Mesodermal cell (in vitro differentiated cells): ENCODE measurements around the gene ZMIZ1.

Source experiments
- H3K27ac ChIP-seq: 2 replicates; pipeline ENCODE4 v1.7.0; 2013; ENCODE audit warnings: mild to moderate bottlenecking, low read depth, low read length, moderate library complexity; ENCODE audit not compliant: severe bottlenecking
- H3K36me3 ChIP-seq: 2 replicates; pipeline ENCODE4 v1.7.1; 2013; ENCODE audit warnings: mild to moderate bottlenecking, low read length, moderate library complexity; ENCODE audit not compliant: control insufficient read depth, insufficient read depth
- H3K4me1 ChIP-seq: one replicate; pipeline ENCODE4 v1.7.1; 2013; ENCODE audit warnings: mild to moderate bottlenecking, low read length; ENCODE audit not compliant: insufficient read depth, control insufficient read depth, poor library complexity, severe bottlenecking
- H3K4me3 ChIP-seq: 2 replicates; pipeline ENCODE4 v1.7.0; 2013; ENCODE audit warnings: low read length, control low read depth, mild to moderate bottlenecking; ENCODE audit not compliant: insufficient read depth, poor library complexity, severe bottlenecking; ENCODE audit errors: extremely low read depth
- H3K9me3 ChIP-seq: 2 replicates; pipeline ENCODE4 v1.7.1; 2013; ENCODE audit warnings: mild to moderate bottlenecking, low read length, moderate library complexity; ENCODE audit not compliant: control insufficient read depth
- WGBS, 2 experiments: methylation state at CpG; one replicate each; pipeline ENCODE4 v1.1.5; 2013; ENCODE audit warnings: missing lambda C conversion rate in 2 of 2; ENCODE audit not compliant: insufficient coverage in 2 of 2; 5-methylcytosine and 5-hydroxymethylcytosine counted together

ZMIZ1 gene

DNA sequence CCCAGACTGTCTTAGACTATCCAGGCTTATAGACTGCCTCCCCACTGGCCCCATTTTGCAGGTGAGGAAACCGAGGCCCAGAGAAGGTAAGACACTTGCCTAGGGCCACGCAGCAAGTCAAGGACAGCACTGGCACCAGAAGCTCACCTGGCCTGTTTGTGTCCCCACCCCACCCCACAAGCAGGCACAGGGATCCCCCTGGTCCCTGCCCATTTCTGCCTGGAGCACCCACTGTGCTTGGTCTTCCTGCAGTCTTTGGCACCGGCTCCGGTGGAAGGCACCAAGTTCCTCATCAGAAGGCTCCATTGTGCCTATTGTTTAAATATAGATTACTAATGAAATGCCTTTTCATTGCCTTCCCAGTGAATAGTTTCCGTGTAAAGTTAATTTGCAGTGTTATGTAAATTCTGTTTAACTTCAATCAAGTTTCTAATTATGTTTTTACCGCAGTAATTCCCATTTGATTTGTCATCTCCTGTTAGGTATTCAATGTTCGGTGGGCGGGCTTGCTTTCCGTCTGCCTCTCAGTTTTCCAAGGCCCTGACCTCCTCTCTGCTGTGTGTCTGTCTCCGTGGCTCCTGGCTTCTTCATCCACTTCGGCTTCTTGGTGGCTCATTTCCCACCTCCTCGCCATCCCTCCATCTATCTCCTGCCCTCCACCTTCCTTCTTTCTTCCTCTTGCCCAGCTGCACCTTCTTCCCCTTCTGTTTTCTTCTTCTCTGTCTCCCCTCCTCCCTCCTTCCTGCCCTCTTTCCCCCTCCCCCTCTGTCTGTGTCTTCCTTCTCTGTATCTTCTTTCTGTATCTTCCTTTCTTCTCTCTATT, 75.8 kb downstream of the ZMIZ1 start:
- H3K9me3 ChIP-seq: no peaks in the 10 kb centered on the region
- no peak overlapping the region for H3K27ac ChIP-seq
- WGBS, 2 experiments: 83 to 84% methylated on average over 5 to 9 of the region's 12 CpGs
- no peak overlapping the region for H3K4me3 ChIP-seq
- peaks cover 81% of the 10 kb centered on the region for H3K36me3 ChIP-seq
- H3K4me1 ChIP-seq: peaks cover 65% of the 10 kb centered on the region

DNA sequence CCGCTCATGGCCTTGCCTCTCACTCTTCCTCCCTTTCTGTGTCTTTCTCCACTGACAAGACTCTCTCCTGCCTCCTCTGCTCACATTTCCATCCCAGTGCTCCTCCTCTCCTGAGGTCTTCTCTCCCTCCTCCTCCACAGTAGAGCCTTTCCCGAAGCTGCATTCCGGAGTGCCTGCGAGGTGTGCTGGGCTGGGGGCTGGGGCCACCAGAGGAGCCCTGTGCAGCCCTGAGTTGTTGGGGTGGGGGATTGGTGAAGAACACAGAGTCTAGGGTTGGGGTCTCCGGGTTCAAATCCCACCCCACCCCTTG, 76.4 kb downstream of the ZMIZ1 start:
- Histone ChIP-seq H3K36me3 (peaks cover 76% of the 10 kb centered on the region), H3K4me3 (no peak overlapping the region), H3K27ac (peak overlapping the region; percentile 29), H3K9me3 (no peaks in the 10 kb centered on the region), H3K4me1 (peaks cover 65% of the 10 kb centered on the region)
- 95 to 100% methylated on average over 1 of the region's 5 CpGs for WGBS, 2 experiments

DNA sequence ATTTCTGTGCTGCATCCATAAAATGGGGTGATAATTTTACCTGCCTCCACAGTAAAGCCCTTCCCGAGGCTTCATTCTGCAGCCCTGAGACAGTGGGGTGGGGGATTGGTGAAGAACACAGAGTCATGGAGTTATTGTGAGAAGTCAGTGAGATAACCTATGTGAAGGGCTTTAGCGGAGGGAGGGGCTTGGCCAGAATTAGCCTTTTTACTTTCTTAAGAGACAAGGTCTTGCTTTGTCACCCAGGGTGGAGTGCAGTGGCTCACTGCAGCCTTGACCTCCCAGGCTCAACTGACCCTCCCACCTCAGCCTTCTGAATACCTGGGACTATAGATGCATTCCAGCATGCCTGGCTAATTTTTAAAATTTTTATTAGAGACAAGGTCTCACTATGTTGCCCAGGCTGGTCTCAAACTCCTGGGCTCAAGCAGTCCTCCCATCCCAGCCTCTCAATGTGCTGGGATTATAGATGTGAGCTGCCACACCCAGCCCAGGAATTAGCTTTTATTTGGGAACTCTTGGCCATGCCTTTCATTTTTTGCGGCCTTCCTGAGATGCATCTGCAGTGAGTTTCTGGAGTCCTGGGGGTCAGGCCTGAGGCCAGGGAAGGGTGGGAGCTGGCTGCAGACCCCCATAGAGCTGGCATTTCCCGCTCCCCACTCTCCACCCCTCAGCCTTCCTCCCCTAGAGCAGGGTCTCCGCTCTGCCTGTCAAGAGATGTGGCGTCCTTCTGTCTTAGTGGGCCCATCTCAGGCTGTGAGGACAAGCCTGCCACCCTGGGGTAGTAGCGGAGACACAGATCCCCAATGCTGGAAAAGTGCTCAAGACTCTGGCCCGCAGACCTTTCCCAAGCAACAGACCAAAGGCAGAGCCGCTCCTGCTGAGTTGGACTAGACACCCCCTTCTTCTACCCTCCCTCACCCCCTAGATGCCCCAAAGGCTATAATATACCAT, 77.0 kb downstream of the ZMIZ1 start:
- Histone ChIP-seq H3K27ac (peak overlapping the region; percentile 29), H3K36me3 (peaks cover 73% of the 10 kb centered on the region), H3K9me3 (no peaks in the 10 kb centered on the region), H3K4me1 (peaks cover 66% of the 10 kb centered on the region), H3K4me3 (no peak overlapping the region)
- 94 to 98% methylated on average over 7 to 9 of the region's 9 CpGs for WGBS, 2 experiments

DNA sequence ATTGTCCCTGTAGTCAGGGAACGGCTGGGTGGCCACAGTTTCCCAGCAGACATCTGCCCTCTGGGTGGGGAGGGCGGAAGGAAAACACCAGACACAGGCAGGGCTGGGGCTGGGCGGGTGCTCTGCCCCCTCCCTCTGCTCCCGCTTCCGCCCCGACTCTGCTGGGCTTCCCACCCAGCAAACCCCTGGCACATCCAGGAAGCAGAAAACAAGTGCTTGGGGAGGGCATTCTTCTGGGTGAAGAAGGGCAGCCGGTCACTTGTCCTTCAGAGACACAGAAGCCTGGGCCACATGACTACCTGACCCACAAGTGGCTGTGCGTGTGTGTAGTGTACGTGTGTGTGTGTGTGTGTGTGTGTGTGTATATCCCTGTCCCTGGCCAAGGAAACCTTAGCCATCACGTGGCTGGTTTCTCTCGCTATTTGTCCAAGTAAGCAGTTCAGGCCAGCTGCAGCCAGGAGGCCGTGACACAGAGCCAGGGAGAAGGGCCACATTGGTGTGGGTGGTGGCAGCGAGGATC, 77.9 kb downstream of the ZMIZ1 start:
- Histone ChIP-seq H3K4me3 (no peak overlapping the region), H3K36me3 (peaks cover 66% of the 10 kb centered on the region), H3K4me1 (peaks cover 67% of the 10 kb centered on the region), H3K27ac (no peak overlapping the region), H3K9me3 (no peaks in the 10 kb centered on the region)
- 93 to 95% methylated on average over 10 to 11 of the region's 13 CpGs for WGBS, 2 experiments

DNA sequence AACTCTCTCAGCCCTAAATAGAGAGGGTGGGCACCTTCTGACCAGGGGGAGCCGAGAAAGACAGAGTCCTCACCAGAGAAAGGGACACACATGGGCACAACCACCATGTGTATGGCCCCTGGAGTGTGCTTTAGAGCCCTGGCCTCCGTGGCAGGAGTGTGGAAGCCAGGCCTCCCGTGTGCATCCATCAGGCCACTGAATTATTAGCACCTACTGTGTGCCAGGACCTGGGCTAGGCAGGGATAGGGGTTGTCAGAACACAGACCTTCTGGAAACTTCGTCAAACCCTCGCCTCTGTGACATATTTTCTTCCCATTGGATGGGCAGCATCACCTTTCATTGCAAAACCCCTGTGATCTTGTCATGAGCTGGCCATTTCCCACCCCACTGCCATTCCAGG, 78.5 kb downstream of the ZMIZ1 start:
- peaks cover 61% of the 10 kb centered on the region for H3K36me3 ChIP-seq
- 92 to 94% methylated on average over 3 to 5 of the region's 5 CpGs for WGBS, 2 experiments
- peaks cover 68% of the 10 kb centered on the region for H3K4me1 ChIP-seq
- H3K4me3 ChIP-seq: no peak overlapping the region
- no peak overlapping the region for H3K27ac ChIP-seq
- H3K9me3 ChIP-seq: no peaks in the 10 kb centered on the region

DNA sequence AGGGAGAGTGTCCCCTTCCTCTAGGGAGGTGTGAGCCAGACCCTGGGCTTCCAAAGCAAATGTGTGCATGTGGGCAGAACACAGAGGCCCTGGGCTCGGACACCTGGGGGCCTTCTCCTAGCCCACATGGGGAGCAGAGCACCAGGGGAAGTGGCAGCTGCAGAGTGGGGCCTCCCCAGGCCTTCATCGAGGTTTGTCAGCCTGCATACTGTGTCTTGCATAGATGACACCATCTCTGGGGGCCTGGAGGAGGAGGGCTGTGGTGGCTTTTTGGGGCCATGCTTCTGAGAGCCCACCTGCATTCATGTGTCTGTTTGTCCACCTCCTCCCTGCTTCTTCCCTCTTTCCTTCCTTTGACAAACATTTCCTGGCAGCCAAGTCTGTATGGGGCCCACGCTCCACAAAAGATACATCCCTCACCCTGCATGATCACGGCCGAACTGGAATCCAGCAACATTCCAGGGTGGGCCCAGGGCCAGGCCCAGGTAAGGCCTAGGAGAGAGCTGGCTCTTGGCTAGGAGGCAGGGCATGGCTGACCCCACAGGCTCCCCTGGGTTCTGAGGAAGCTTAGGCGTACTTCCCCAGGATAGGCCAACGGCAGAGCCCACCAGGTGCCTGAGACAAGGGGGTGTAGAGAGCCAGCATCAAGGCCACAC, 79.2 kb downstream of the ZMIZ1 start:
- H3K27ac ChIP-seq: no peak overlapping the region

DNA sequence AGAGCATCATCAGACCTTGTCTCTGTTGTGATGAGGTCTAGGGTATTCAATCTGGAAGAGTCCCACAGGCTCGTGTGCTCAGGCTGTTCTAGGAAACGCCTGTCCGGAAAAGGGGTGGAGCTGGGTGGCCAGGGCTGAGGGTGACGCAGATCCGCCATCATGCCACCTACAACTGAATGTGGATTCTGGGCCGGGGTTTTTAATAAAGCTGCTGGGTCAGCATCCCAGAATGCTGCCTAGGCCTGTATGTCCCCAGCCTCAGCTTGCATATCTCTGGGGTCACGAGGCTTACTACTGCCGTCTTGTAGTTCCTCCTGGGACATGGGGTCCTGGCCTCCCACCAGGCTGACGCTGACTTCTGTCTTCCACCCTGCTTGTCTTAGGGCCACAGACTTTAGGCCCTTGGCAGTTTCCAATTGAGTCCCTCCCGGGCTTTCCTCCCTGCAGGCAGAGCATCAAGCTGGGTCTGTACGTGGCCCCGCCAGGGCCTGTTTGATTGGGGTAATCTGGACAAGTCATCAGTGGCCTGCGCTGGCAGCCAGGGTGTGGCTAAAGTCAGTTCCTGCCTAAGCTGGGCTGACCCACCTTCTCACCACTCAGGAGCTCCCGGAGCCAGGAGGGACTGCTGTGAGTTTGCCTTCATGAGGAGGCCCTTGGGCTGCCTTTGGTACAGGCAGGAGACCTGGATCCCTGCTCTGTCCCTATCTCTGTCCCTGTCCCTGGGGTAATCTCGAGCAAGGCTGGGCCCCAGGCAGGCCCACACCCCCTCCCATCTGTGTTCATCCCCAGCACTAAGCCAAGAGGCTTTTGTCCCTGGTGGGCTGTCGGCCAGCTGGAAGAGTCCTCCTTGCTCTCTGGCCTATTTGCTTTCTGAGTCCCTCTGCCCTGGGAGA, 79.9 kb downstream of the ZMIZ1 start:
- Histone ChIP-seq H3K36me3 (peaks cover 60% of the 10 kb centered on the region), H3K9me3 (no peaks in the 10 kb centered on the region), H3K27ac (peak overlapping the region; percentile 53), H3K4me1 (peaks cover 66% of the 10 kb centered on the region), H3K4me3 (no peak overlapping the region)
- WGBS, 2 experiments: 89 to 93% methylated on average over 14 to 15 of the region's 16 CpGs

More for the DNA sequence above, 79.2 kb downstream of the ZMIZ1 start:
- WGBS, 2 experiments: 90 to 93% methylated on average over 6 to 7 of the region's 7 CpGs
- Histone ChIP-seq H3K9me3 (no peaks in the 10 kb centered on the region), H3K36me3 (peaks cover 60% of the 10 kb centered on the region), H3K4me3 (no peak overlapping the region), H3K4me1 (peaks cover 74% of the 10 kb centered on the region)

DNA sequence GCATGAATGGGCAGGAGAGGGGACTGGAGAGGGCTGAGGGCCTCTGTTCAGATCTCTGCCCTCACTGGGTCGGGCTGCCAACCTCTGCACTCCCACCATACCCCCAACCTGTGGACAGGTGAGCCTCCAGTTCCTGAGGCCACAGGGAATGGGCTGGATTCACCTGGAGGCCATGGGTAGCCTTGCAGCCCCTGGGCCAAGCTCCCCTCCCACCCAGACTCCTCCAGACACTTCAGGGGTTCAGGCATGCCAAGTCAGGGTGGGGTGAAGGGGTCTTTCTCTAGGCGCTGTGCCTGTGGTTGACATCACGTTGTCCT, 80.5 kb downstream of the ZMIZ1 start:
- WGBS, 2 experiments: 100% methylated on average over 2 to 3 of the region's 3 CpGs
- Histone ChIP-seq H3K27ac (peak overlapping the region; percentile 53), H3K36me3 (peaks cover 61% of the 10 kb centered on the region), H3K4me1 (peaks cover 60% of the 10 kb centered on the region), H3K9me3 (no peaks in the 10 kb centered on the region), H3K4me3 (no peak overlapping the region)

DNA sequence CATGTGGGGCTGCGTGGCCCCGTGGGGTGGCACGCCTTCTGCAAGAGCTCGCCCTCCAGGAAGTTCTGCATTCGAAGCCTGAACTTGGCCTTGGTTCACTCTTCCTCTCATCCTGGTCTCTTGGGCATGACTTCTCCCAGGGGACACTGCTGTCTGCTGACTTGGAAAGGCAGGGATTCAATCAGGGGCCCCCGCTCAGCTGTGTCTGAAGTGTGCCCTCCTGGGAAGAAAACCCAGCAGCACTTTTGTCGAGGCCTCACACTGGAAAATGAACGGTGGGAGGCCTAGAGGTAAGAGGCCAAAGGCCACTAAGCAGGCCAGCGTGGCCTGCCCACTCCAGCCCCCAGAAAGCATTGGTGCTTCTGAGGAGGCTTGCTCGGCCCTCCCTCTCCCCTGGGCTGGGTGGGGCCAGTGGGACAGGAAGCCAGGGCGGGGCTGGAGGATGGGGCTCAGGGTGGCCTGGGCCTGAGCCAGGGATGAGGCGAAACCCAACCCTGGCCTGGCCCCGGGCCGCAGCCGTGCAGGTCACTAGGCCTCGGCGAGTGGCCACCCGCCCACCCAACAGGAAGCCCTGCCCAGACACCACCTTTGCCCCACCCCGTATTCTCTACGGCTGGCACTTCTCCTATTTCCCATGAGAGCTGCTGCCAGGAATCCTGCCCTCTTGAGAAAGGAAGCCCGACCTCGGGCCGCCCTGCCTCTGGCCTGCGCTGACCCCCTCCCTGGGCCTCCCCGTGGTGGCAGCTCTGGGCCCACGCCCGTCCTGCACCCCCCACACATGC, 81.1 kb downstream of the ZMIZ1 start:
- H3K4me1 ChIP-seq: peaks cover 57% of the 10 kb centered on the region
- no peaks in the 10 kb centered on the region for H3K9me3 ChIP-seq
- H3K27ac ChIP-seq: peak overlapping the region; percentile 53
- no peak overlapping the region for H3K4me3 ChIP-seq
- 78 to 85% methylated on average over 18 to 19 of the region's 27 CpGs for WGBS, 2 experiments
- H3K36me3 ChIP-seq: peaks cover 56% of the 10 kb centered on the region
